H1 (cell line): ENCODE measurements around the gene ZNF575. TPM values are rescaled to one million over a fixed set of nuclear protein-coding genes. Genes with fewer than 3 reads are reported as not detected.

ENCODE experiments used
- CTCF ChIA-PET: fragments of 300-600 bp; sonication (Branson Sonifier 250); formaldehyde crosslinking; loops from one replicate; lab custom pipeline; 2021; ENCODE audit not compliant: partially characterized antibody; lab: Charles Lee
- POLR2A ChIA-PET: fragments of 300-600 bp; sonication (Branson Sonifier 250); formaldehyde crosslinking; loops from one replicate; lab custom pipeline; 2021; ENCODE audit warnings: inconsistent platforms; ENCODE audit not compliant: partially characterized antibody; lab: Charles Lee
- DNase-seq, 2 experiments: peaks; one replicate each; pipeline versions ENCODE4 v3.0.0 to v3.0.0-alpha.2; 2010 to 2022; ENCODE audit warnings: low spot score in 2 of 2, low read depth in 1 of 2, mixed read lengths in 1 of 2
- FAIRE-seq: peaks from 2 replicates; lab custom pipeline; 2011; peaks lifted over from hg19 to GRCh38; lab: Jason Lieb, UNC
- H2AFZ ChIP-seq: 2 replicates; pipeline ENCODE4 v1.8.1; 2012; ENCODE audit warnings: low read length, inconsistent platforms
- H2AK5ac ChIP-seq: 2 replicates; pipeline ENCODE4 v1.6.1; 2013; ENCODE audit warnings: low read depth, low read length
- H2BK120ac ChIP-seq: replicated peaks from 2 replicates; pipeline ENCODE3; 2013; ENCODE audit warnings: low read depth, low read length, inconsistent platforms
- H2BK12ac ChIP-seq: 2 replicates; pipeline ENCODE4 v1.6.1; 2013; ENCODE audit warnings: low read depth, low read length
- H2BK15ac ChIP-seq: 2 replicates; pipeline ENCODE4 v1.6.1; 2013; ENCODE audit warnings: low read length
- H2BK20ac ChIP-seq: 2 replicates; pipeline ENCODE4 v1.6.1; 2013; ENCODE audit warnings: low read length
- H2BK5ac ChIP-seq: 2 replicates; pipeline ENCODE4 v1.6.1; 2013; ENCODE audit warnings: low read depth, low read length
- H3K14ac ChIP-seq: 2 replicates; pipeline ENCODE4 v1.6.1; 2013; ENCODE audit warnings: inconsistent platforms; ENCODE audit not compliant: insufficient read length
- H3K18ac ChIP-seq: 2 replicates; pipeline ENCODE4 v1.6.1; 2013; ENCODE audit warnings: low read length; ENCODE audit errors: extremely low read depth
- H3K23ac ChIP-seq: 2 replicates; pipeline ENCODE4 v1.6.1; 2013; ENCODE audit warnings: inconsistent platforms; ENCODE audit not compliant: insufficient read length
- H3K23me2 ChIP-seq: 2 replicates; pipeline ENCODE4 v1.6.1; 2013; ENCODE audit warnings: low read depth, low read length
- H3K27ac ChIP-seq: 2 replicates; pipeline ENCODE4 v1.6.1; 2011; ENCODE audit warnings: low read depth, low read length, inconsistent platforms
- H3K27me3 ChIP-seq, 4 experiments: replicated peaks in 1 of 4; 1 replicate in 1 of 4; 2 replicates in 3 of 4; pipeline versions ENCODE4 v1.6.1 to v1.8.1; 2011 to 2013; ENCODE audit warnings: low read length in 3 of 4, mild to moderate bottlenecking in 3 of 4, inconsistent platforms in 2 of 4, mixed read lengths in 2 of 4, moderate library complexity in 1 of 4; ENCODE audit not compliant: control insufficient read depth in 3 of 4, insufficient read depth in 3 of 4; ENCODE audit errors: extremely low read depth in 1 of 4
- H3K36me3 ChIP-seq, 4 experiments: 2 replicates each; pipeline versions ENCODE4 v1.6.1 to v1.8.1; 2011 to 2013; ENCODE audit warnings: mild to moderate bottlenecking in 4 of 4, low read length in 3 of 4, moderate library complexity in 2 of 4, control low read depth in 1 of 4, inconsistent platforms in 1 of 4; ENCODE audit not compliant: insufficient read depth in 4 of 4, control insufficient read depth in 2 of 4
- H3K4ac ChIP-seq: replicated peaks from 2 replicates; pipeline ENCODE3; 2013; ENCODE audit warnings: low read length, low read depth, mixed read lengths, inconsistent platforms; ENCODE audit not compliant: insufficient read length
- H3K4me1 ChIP-seq, 4 experiments: replicated peaks in 1 of 4; 1 replicate in 1 of 4; 2 replicates in 3 of 4; pipeline versions ENCODE4 v1.6.1 to v1.8.1; 2011 to 2013; ENCODE audit warnings: low read length in 3 of 4, inconsistent platforms in 2 of 4, mixed read lengths in 1 of 4; ENCODE audit not compliant: insufficient read depth in 4 of 4, control insufficient read depth in 3 of 4
- H3K4me2 ChIP-seq, 2 experiments: 2 replicates each; pipeline versions ENCODE4 v1.6.1 to v1.8.1; 2011 to 2013; ENCODE audit warnings: low read depth in 2 of 2, low read length in 2 of 2, control low read depth in 1 of 2, inconsistent platforms in 1 of 2, mild to moderate bottlenecking in 1 of 2; ENCODE audit not compliant: insufficient read depth in 1 of 2
- H3K4me3 ChIP-seq, 4 experiments: fragments of 200-600, 300-600 bp in 1 of 4; sonication (generic), shearing (Covaris generic), sonication (Bioruptor Twin) in 1 of 4; 2 replicates each; pipeline versions ENCODE4 v1.5.1 to v1.8.1; 2011 to 2016; ENCODE audit warnings: low read length in 4 of 4, low read depth in 3 of 4, control low read depth in 2 of 4, inconsistent platforms in 2 of 4, mild to moderate bottlenecking in 2 of 4, mixed read lengths in 1 of 4, moderate library complexity in 1 of 4; ENCODE audit not compliant: insufficient read depth in 2 of 4; ENCODE audit errors: extremely low read depth in 1 of 4
- H3K56ac ChIP-seq: replicated peaks from 2 replicates; pipeline ENCODE3; 2013; ENCODE audit warnings: low read depth, mild to moderate bottlenecking, mixed read lengths, low read length, inconsistent platforms; ENCODE audit not compliant: insufficient read length
- H3K79me1 ChIP-seq: 2 replicates; pipeline ENCODE4 v1.6.1; 2013; ENCODE audit warnings: low read depth, low read length, control low read depth
- H3K79me2 ChIP-seq, 2 experiments: 2 replicates each; pipeline versions ENCODE4 v1.6.1 to v1.8.1; 2012 to 2013; ENCODE audit warnings: low read length in 2 of 2, mild to moderate bottlenecking in 2 of 2, inconsistent platforms in 1 of 2; ENCODE audit not compliant: insufficient read depth in 2 of 2, control insufficient read depth in 1 of 2
- H3K9ac ChIP-seq, 4 experiments: replicated peaks in 1 of 4; 1 replicate in 1 of 4; 2 replicates in 3 of 4; pipeline versions ENCODE4 v1.6.1 to v1.8.1; 2011 to 2013; ENCODE audit warnings: low read depth in 3 of 4, low read length in 3 of 4, control low read depth in 2 of 4, mild to moderate bottlenecking in 2 of 4, moderate library complexity in 2 of 4, inconsistent platforms in 1 of 4; ENCODE audit errors: extremely low read depth in 1 of 4
- H3K9me3 ChIP-seq, 2 experiments: 2 replicates each; pipeline versions ENCODE4 v1.6.1 to v1.8.1; 2012 to 2013; ENCODE audit warnings: mild to moderate bottlenecking in 2 of 2, moderate library complexity in 2 of 2, control low read depth in 1 of 2, inconsistent platforms in 1 of 2, low read depth in 1 of 2, low read length in 1 of 2, mixed read lengths in 1 of 2; ENCODE audit not compliant: insufficient read depth in 2 of 2
- H4K20me1 ChIP-seq, 2 experiments: replicated peaks in 1 of 2; 2 replicates each; pipeline versions ENCODE3 to v1.8.1; 2011 to 2013; ENCODE audit warnings: inconsistent platforms in 2 of 2, low read length in 2 of 2, mild to moderate bottlenecking in 1 of 2; ENCODE audit not compliant: insufficient read depth in 2 of 2, control insufficient read depth in 1 of 2
- H4K5ac ChIP-seq: 2 replicates; pipeline ENCODE4 v1.6.1; 2013; ENCODE audit warnings: low read length, low read depth, mixed read lengths, inconsistent platforms; ENCODE audit not compliant: insufficient read length
- H4K8ac ChIP-seq: 2 replicates; pipeline ENCODE4 v1.8.0; 2013; ENCODE audit warnings: mild to moderate bottlenecking, moderate library complexity, low read length, inconsistent platforms; ENCODE audit not compliant: insufficient read depth; ENCODE audit errors: extremely low read depth
- H4K91ac ChIP-seq: replicated peaks from 2 replicates; pipeline ENCODE3; 2013; ENCODE audit warnings: low read length, mixed read lengths, inconsistent platforms; ENCODE audit not compliant: insufficient read length
- CBX5 ChIP-seq: fragments of 300-800, 300-1000 bp; sonication (generic); IDR thresholded peaks from 2 replicates; pipeline ENCODE4 v1.7.1; 2016; ENCODE audit warnings: antibody characterized with exemption, low read length, low read depth
- EZH2 ChIP-seq: fragments of 200-600 bp; sonication (generic); IDR thresholded peaks from 2 replicates; pipeline ENCODE4 v1.7.1; 2012; ENCODE audit warnings: low read depth, mild to moderate bottlenecking, moderate library complexity, low read length, inconsistent platforms; ENCODE audit not compliant: severe bottlenecking
- GABPA ChIP-seq: IDR thresholded peaks from 2 replicates; pipeline ENCODE4 v1.6.1; 2011; ENCODE audit warnings: mild to moderate bottlenecking, low read length, moderate library complexity, borderline replicate concordance; ENCODE audit not compliant: insufficient read depth
- GTF2F1 ChIP-seq: IDR thresholded peaks from 2 replicates; pipeline ENCODE4 v1.6.1; 2012; ENCODE audit warnings: low read depth, low read length, improper control_type of control experiment, borderline replicate concordance
- HDAC6 ChIP-seq: IDR thresholded peaks from one replicate; pipeline ENCODE4 v1.7.1; 2012; ENCODE audit warnings: low read depth, mild to moderate bottlenecking, inconsistent platforms, low read length, moderate library complexity
- KDM4A ChIP-seq: IDR thresholded peaks from one replicate; pipeline ENCODE4 v1.7.1; 2012; ENCODE audit warnings: low read depth, mild to moderate bottlenecking, moderate library complexity, low read length, inconsistent platforms; ENCODE audit not compliant: severe bottlenecking
- NANOG ChIP-seq: IDR thresholded peaks from 2 replicates; pipeline ENCODE4 v1.6.1; 2011; ENCODE audit warnings: low read length, low read depth, mild to moderate bottlenecking, inconsistent platforms; ENCODE audit not compliant: insufficient read depth, poor library complexity, severe bottlenecking
- SRF ChIP-seq: IDR thresholded peaks from 2 replicates; pipeline ENCODE4 v1.6.1; 2011; ENCODE audit warnings: mild to moderate bottlenecking, low read depth, low read length, moderate library complexity
- TAF1 ChIP-seq: IDR thresholded peaks from 2 replicates; pipeline ENCODE4 v1.6.1; 2011; ENCODE audit warnings: mild to moderate bottlenecking, low read depth, low read length
- TAF7 ChIP-seq: optimal IDR thresholded peaks from 2 replicates; pipeline ENCODE3; 2011; ENCODE audit warnings: low read depth, mild to moderate bottlenecking, inconsistent platforms, low read length, moderate library complexity, borderline replicate concordance
- USF2 ChIP-seq: IDR thresholded peaks from 2 replicates; pipeline ENCODE4 v1.6.1; 2011; ENCODE audit warnings: low read length, improper control_type of control experiment
- WGBS, 2 experiments: shearing (Covaris generic) in 1 of 2; methylation state at CpG; one replicate each; pipeline versions ENCODE4 v1.1.6 to v1.1.7; 2013 to 2015; ENCODE audit warnings: low lambda C conversion rate in 2 of 2, mixed read lengths in 2 of 2, inconsistent platforms in 1 of 2, low coverage in 1 of 2, missing lambda C conversion rate in 1 of 2; ENCODE audit not compliant: insufficient replicate concordance in 2 of 2, insufficient coverage in 1 of 2, insufficient read length in 1 of 2; ENCODE audit errors: extremely low coverage in 1 of 2, missing lambda C conversion rate in 1 of 2; 5-methylcytosine and 5-hydroxymethylcytosine counted together
- polyA plus RNA-seq, 7 experiments: library from polyadenylated mRNA; depleted of rRNA in 3 of 7; stranded (reverse) in 5 of 7; unstranded in 2 of 7; fragments of >200 nt in 5 of 7; fragments of 200-250 nt in 2 of 7; gene quantifications; 1 replicate in 5 of 7; 2 replicates in 1 of 7; 4 replicates in 1 of 7; pipeline versions ENCODE4 v1.2.1 to v1.2.3, GENCODE V29; 2011 to 2013; ENCODE audit warnings: missing spikeins in 2 of 7, mixed read lengths in 2 of 7
- total RNA-seq: library from RNA; stranded (reverse); fragmentation: NEBNext Ultra II Directional; extraction: Animal tissue kit (Norgen Biotek cat#: 25700); gene quantifications from 2 replicates; pipeline ENCODE4 v1.2.1, GENCODE V29; 2021
- TF ChIP-seq, protein P1 (sequence below): IDR thresholded peaks from 2 replicates; pipeline ENCODE4 v1.6.1; 2012; ENCODE audit warnings: inconsistent platforms

Gene ZNF575
- total and polyA plus RNA-seq, 2 of the 8 experiments (the other 6 are each of a cell fraction or from before 2014, with no cell fraction given): 0.05 TPM; not detected in 1

DNA sequence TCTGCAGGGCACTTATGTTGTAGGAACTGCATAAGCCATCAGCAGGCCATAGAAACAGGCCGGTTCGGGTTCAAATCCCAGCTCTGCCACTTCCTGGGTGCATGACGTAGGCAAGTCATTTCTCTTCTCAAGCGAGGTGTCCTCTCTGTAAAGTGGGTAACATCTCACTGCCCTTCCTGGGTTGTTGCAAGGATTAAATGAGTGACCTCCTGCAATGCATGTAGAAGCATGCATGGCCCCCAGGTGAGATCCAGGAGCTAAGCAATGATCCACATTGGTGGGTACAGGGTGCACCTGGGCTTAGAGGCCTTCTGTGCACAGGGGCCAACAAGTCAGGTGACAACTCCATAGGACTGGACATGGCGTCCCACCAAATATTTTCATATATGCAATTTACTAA, 42.2 kb upstream of the ZNF575 start:
- CTCF ChIA-PET: interaction anchor here (0.7 to 2.1 kb wide), 4 partner anchors 28 to 119 kb away, joined by 3 to 14 read pairs (median 6); no protein-coding TSS in a partner anchor
- 90% methylated on average over 5 of the region's 5 CpGs; no CpG with 5 or more reads in 1 of the 2 experiments for WGBS, 2 experiments

More for the DNA sequence above, 42.2 kb upstream of the ZNF575 start:
- no peak overlapping the region for H4K8ac ChIP-seq
- no peak for FAIRE-seq
- no peaks in the 10 kb centered on the region for H3K9me3 ChIP-seq
- H3K23me2 ChIP-seq: no peaks in the 10 kb centered on the region; the same call in 1 of the 2 replicates
- no peaks in the 10 kb centered on the region for H4K20me1 ChIP-seq
- H2BK120ac ChIP-seq: no peak overlapping the region
- H3K56ac ChIP-seq: no peak overlapping the region
- no peak overlapping the region for H3K23ac ChIP-seq
- no peak overlapping the region for H4K91ac ChIP-seq
- DNase-seq: no peak
- H3K27me3 ChIP-seq: no peaks in the 10 kb centered on the region
- no peak overlapping the region for H2BK12ac ChIP-seq
- no peak overlapping the region for H3K4ac ChIP-seq
- H3K14ac ChIP-seq: no peak overlapping the region
- no peak overlapping the region for H2BK5ac ChIP-seq
- H3K36me3 ChIP-seq: no peaks in the 10 kb centered on the region
- H3K18ac ChIP-seq: no peak overlapping the region
- H3K79me2 ChIP-seq: no peaks in the 10 kb centered on the region
- no peak overlapping the region for H2BK20ac ChIP-seq
- POLR2A ChIA-PET: interaction anchor here (0.9 to 2.2 kb wide), 5 partner anchors 11 to 27 kb away, joined by 3 to 6 read pairs (median 3); no protein-coding TSS in a partner anchor
- no peak overlapping the region for H3K27ac ChIP-seq
- no peak overlapping the region for H3K4me3 ChIP-seq
- H2BK15ac ChIP-seq: no peak overlapping the region
- no peaks in the 10 kb centered on the region; a peak in 1 of 7 replicates for H3K4me1 ChIP-seq
- no peak overlapping the region for H3K4me2 ChIP-seq
- no peaks in the 10 kb centered on the region for H3K79me1 ChIP-seq
- H3K9ac ChIP-seq: no peak overlapping the region
- no peak overlapping the region for H2AK5ac ChIP-seq
- TF ChIP-seq EZH2 (no peak), GABPA (no peak), USF2 (no peak), HDAC6 (no peak), CBX5 (no peak), SRF (no peak), TAF7 (no peak), GTF2F1 (no peak), TAF1 (no peak), NANOG (no peak), KDM4A (no peak)
- TF ChIP-seq, protein P1, sequence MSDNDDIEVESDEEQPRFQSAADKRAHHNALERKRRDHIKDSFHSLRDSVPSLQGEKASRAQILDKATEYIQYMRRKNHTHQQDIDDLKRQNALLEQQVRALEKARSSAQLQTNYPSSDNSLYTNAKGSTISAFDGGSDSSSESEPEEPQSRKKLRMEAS: no peak
- no peak overlapping the region for H2AFZ ChIP-seq
- H4K5ac ChIP-seq: no peak overlapping the region
